DND-41 (cell line): ENCODE data around the gene KIF20B.
"Not testable (repeated sequence)": the region's sequence is repeated elsewhere in the genome, so short reads cannot be mapped to it uniquely, and the experiment has no call there.

Experiments
- ATAC-seq: fragments of 200-7000 bp; cut with Tn5 transposase; 3 replicates; pipeline ENCODE4 v1.9.1; 2021; ENCODE audit warnings: low read depth; ENCODE audit not compliant: insufficient read depth
- DNase-seq: peaks from one replicate; pipeline ENCODE4 v3.0.0-alpha.2; 2020
- H2AFZ ChIP-seq: 2 replicates; pipeline ENCODE4 v1.6.0; 2012; ENCODE audit warnings: low read depth, low read length
- H3K27ac ChIP-seq: 2 replicates; pipeline ENCODE4 v1.5.1; 2012; ENCODE audit warnings: low read length, inconsistent platforms
- H3K27me3 ChIP-seq: fragments of 200-600 bp; sonication (generic); 2 replicates; pipeline ENCODE4 v1.6.0; 2012; ENCODE audit warnings: low read length, mild to moderate bottlenecking, inconsistent platforms; ENCODE audit not compliant: insufficient read depth, poor library complexity
- H3K36me3 ChIP-seq: 2 replicates; pipeline ENCODE4 v1.5.1; 2012; ENCODE audit warnings: low read length, inconsistent platforms; ENCODE audit not compliant: insufficient read depth
- H3K4me1 ChIP-seq: 2 replicates; pipeline ENCODE4 v1.5.1; 2012; ENCODE audit warnings: mild to moderate bottlenecking, low read length; ENCODE audit not compliant: insufficient read depth
- H3K4me2 ChIP-seq: 2 replicates; pipeline ENCODE4 v1.6.0; 2012; ENCODE audit warnings: mild to moderate bottlenecking, moderate library complexity, low read length, inconsistent platforms; ENCODE audit not compliant: insufficient read depth
- H3K4me3 ChIP-seq, 2 experiments: fragments of 200-600 bp in 1 of 2; shearing (Covaris generic) in 1 of 2; 2 replicates each; pipeline ENCODE4 v1.5.1; 2012 to 2016; ENCODE audit warnings: inconsistent platforms in 2 of 2, low read length in 2 of 2, mild to moderate bottlenecking in 2 of 2, low read depth in 1 of 2, moderate library complexity in 1 of 2
- H3K79me2 ChIP-seq: 2 replicates; pipeline ENCODE4 v1.6.0; 2012; ENCODE audit warnings: low read length, inconsistent platforms; ENCODE audit not compliant: insufficient read depth
- H3K9ac ChIP-seq: 2 replicates; pipeline ENCODE4 v1.6.0; 2012; ENCODE audit warnings: low read depth, mild to moderate bottlenecking, inconsistent platforms, low read length, moderate library complexity
- H3K9me3 ChIP-seq: 2 replicates; pipeline ENCODE4 v1.5.1; 2012; ENCODE audit warnings: low read length, moderate library complexity, mild to moderate bottlenecking, inconsistent platforms; ENCODE audit not compliant: insufficient read depth, severe bottlenecking
- H4K20me1 ChIP-seq: 2 replicates; pipeline ENCODE4 v1.6.0; 2012; ENCODE audit warnings: low read length; ENCODE audit not compliant: insufficient read depth
- CTCF ChIP-seq: IDR thresholded peaks from 2 replicates; pipeline ENCODE4 v1.5.1; 2012; ENCODE audit warnings: borderline replicate concordance, low read length, moderate library complexity, mild to moderate bottlenecking; ENCODE audit not compliant: poor library complexity, severe bottlenecking; ENCODE audit errors: extremely low read depth
- EZH2 ChIP-seq: IDR thresholded peaks from 3 replicates; pipeline ENCODE4 v1.6.1; 2012; ENCODE audit warnings: borderline replicate concordance, low read depth, mild to moderate bottlenecking, moderate library complexity, low read length, inconsistent platforms; ENCODE audit not compliant: severe bottlenecking

The KIF20B gene

GRCh38 chr10:89750441-89750840 is 49.1 kb downstream of the KIF20B start:
- no peak overlapping the region for H3K4me3 ChIP-seq
- H3K79me2 ChIP-seq: no peaks in the 10 kb centered on the region
- no peak overlapping the region for H3K4me2 ChIP-seq
- no peak overlapping the region for H2AFZ ChIP-seq
- H3K27me3 ChIP-seq: no peaks in the 10 kb centered on the region
- H3K36me3 ChIP-seq: peaks cover 54% of the 10 kb centered on the region
- H3K9ac ChIP-seq: no peak overlapping the region
- TF ChIP-seq EZH2 (no peak), CTCF (no peak)
- no peaks in the 10 kb centered on the region for H3K9me3 ChIP-seq
- H4K20me1 ChIP-seq: no peaks in the 10 kb centered on the region
- H3K27ac ChIP-seq: no peak overlapping the region
- ATAC-seq (no peak), DNase-seq (no peak)
- no peaks in the 10 kb centered on the region for H3K4me1 ChIP-seq

GRCh38 chr10:89755374-89755773 is 54.0 kb downstream of the KIF20B start:
- Histone ChIP-seq H4K20me1 (no peaks in the 10 kb centered on the region), H3K9me3 (no peaks in the 10 kb centered on the region), H3K4me2 (no peak overlapping the region), H3K4me1 (no peaks in the 10 kb centered on the region), H3K27me3 (no peaks in the 10 kb centered on the region), H3K36me3 (peaks cover 68% of the 10 kb centered on the region), H3K4me3 (no peak overlapping the region), H2AFZ (no peak overlapping the region), H3K79me2 (no peaks in the 10 kb centered on the region), H3K9ac (no peak overlapping the region), H3K27ac (no peak overlapping the region)
- no peak for DNase-seq
- ATAC-seq: no peak
- TF ChIP-seq EZH2: no peak
- no peak for TF ChIP-seq CTCF

GRCh38 chr10:89759531-89759930 is 58.1 kb downstream of the KIF20B start:
- ATAC-seq: no peak
- H3K27ac ChIP-seq: no peak overlapping the region
- TF ChIP-seq CTCF (no peak), EZH2 (no peak)
- H3K36me3 ChIP-seq: peaks cover 76% of the 10 kb centered on the region
- no peaks in the 10 kb centered on the region for H4K20me1 ChIP-seq
- H3K4me3 ChIP-seq: no peak overlapping the region
- no peak overlapping the region for H3K9ac ChIP-seq
- H3K4me1 ChIP-seq: no peaks in the 10 kb centered on the region
- H3K4me2 ChIP-seq: no peak overlapping the region
- H2AFZ ChIP-seq: no peak overlapping the region
- no peaks in the 10 kb centered on the region for H3K27me3 ChIP-seq
- no peak for DNase-seq
- no peaks in the 10 kb centered on the region for H3K9me3 ChIP-seq
- H3K79me2 ChIP-seq: no peaks in the 10 kb centered on the region

GRCh38 chr10:89763671-89764070 is 62.3 kb downstream of the KIF20B start:
- not testable (repeated sequence) for H2AFZ ChIP-seq, H3K79me2 ChIP-seq, H3K4me3 ChIP-seq, H3K9ac ChIP-seq, H3K4me2 ChIP-seq, H3K4me1 ChIP-seq, ATAC-seq, H4K20me1 ChIP-seq, H3K27ac ChIP-seq, H3K27me3 ChIP-seq, DNase-seq, H3K9me3 ChIP-seq
- peaks cover 66% of the 10 kb centered on the region for H3K36me3 ChIP-seq
